HUES48 (cell line): ENCODE results near the gene KCNIP1.
"Not testable (repeated sequence)": the region's sequence is repeated elsewhere in the genome, so short reads cannot be mapped to it uniquely, and the experiment has no call there.

Experiments
- H3K27ac ChIP-seq: one replicate; pipeline ENCODE4 v1.7.0; 2013; ENCODE audit warnings: low read depth, low read length, inconsistent platforms
- H3K27me3 ChIP-seq: 2 replicates; pipeline ENCODE4 v1.6.1; 2013; ENCODE audit warnings: mild to moderate bottlenecking, low read length; ENCODE audit not compliant: control insufficient read depth, insufficient read depth
- H3K36me3 ChIP-seq: 2 replicates; pipeline ENCODE4 v1.6.1; 2013; ENCODE audit warnings: low read length; ENCODE audit not compliant: control insufficient read depth, insufficient read depth
- H3K4me1 ChIP-seq: 2 replicates; pipeline ENCODE4 v1.6.1; 2013; ENCODE audit warnings: mild to moderate bottlenecking, low read length; ENCODE audit not compliant: control insufficient read depth, insufficient read depth
- H3K4me3 ChIP-seq: 2 replicates; pipeline ENCODE4 v1.5.1; 2013; ENCODE audit warnings: mild to moderate bottlenecking, low read depth, low read length
- H3K9ac ChIP-seq: 2 replicates; pipeline ENCODE4 v1.6.1; 2013; ENCODE audit warnings: mild to moderate bottlenecking, low read depth, low read length, moderate library complexity
- H3K9me3 ChIP-seq: 2 replicates; pipeline ENCODE4 v1.6.1; 2013; ENCODE audit warnings: low read length; ENCODE audit not compliant: control insufficient read depth, insufficient read depth

Gene KCNIP1

GRCh38 chr5:170538696-170539586, 35.1 kb downstream of the KCNIP1 start:
- Histone ChIP-seq H3K27ac (no peak overlapping the region), H3K4me3 (no peak overlapping the region), H3K4me1 (no peaks in the 10 kb centered on the region; the same call in 1 of the 2 replicates), H3K36me3 (no peaks in the 10 kb centered on the region), H3K27me3 (no peaks in the 10 kb centered on the region), H3K9me3 (no peaks in the 10 kb centered on the region), H3K9ac (no peak overlapping the region)

DNA sequence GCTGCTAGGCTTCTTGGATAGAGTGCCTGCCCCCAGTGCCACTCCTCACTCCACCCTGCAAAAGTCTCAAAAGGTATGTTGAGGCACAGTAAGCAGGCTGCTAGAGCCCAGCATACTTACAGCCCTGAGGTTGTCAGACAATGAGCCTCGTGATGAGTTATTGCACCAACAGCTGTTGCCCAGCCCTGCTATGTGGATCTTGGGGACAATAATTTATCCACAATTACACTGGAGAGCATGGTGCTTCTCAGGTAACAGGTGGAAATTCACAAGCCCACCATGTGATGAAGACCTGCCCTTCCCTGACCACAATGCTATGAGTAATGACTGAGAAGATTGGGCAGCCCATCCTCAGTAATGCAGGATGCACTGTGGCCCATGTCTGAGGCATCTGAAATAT, 36.5 kb downstream of the KCNIP1 start:
- Histone ChIP-seq H3K9me3 (no peaks in the 10 kb centered on the region), H3K9ac (no peak overlapping the region), H3K4me1 (no peaks in the 10 kb centered on the region; the same call in 1 of the 2 replicates), H3K4me3 (no peak overlapping the region), H3K27me3 (no peaks in the 10 kb centered on the region), H3K27ac (no peak overlapping the region), H3K36me3 (no peaks in the 10 kb centered on the region)

DNA sequence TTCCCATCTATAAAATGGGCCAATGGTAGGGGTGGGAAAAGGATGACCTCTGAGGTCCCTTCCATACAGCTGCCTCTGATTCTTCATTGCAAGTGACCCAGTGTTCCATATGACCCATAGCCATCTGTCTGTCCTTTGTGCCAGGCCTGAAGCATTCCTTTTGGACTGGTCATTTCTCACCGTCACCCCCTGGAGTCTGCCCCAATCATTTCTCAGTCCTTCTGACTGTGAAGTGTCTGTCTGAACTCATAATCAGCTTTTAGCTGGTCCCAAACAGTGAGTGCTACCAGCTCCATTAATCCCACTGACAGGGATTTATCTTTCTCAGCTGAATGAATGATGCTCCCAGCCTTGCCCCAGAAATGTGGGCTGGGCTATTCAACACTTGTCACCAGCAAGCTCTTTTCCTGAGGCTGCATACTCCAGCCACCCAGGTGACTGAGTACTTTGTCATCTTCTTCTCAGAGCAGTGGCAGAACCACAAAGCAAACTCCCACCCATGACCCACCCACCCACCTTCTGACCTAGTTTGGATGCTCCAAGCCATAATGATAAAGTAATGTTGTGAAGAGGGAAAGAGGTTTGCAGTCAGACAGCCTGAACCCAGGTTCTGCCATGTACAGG, 37.4 kb downstream of the KCNIP1 start:
- Histone ChIP-seq H3K27me3 (no peaks in the 10 kb centered on the region), H3K36me3 (no peaks in the 10 kb centered on the region), H3K4me1 (no peaks in the 10 kb centered on the region), H3K9me3 (no peaks in the 10 kb centered on the region), H3K9ac (no peak overlapping the region), H3K4me3 (no peak overlapping the region), H3K27ac (no peak overlapping the region)

GRCh38 chr5:170542691-170543293, 39.0 kb downstream of the KCNIP1 start:
- H3K9me3 ChIP-seq: no peaks in the 10 kb centered on the region
- H3K27me3 ChIP-seq: no peaks in the 10 kb centered on the region
- H3K9ac ChIP-seq: no peak overlapping the region
- H3K4me1 ChIP-seq: no peaks in the 10 kb centered on the region
- H3K36me3 ChIP-seq: no peaks in the 10 kb centered on the region
- H3K4me3 ChIP-seq: no peak overlapping the region
- H3K27ac ChIP-seq: no peak overlapping the region

GRCh38 chr5:170545313-170545712, 41.5 kb downstream of the KCNIP1 start:
- Histone ChIP-seq H3K9ac (no peak overlapping the region), H3K36me3 (no peaks in the 10 kb centered on the region), H3K4me1 (no peaks in the 10 kb centered on the region), H3K4me3 (no peak overlapping the region), H3K9me3 (no peaks in the 10 kb centered on the region), H3K27ac (no peak overlapping the region), H3K27me3 (no peaks in the 10 kb centered on the region)

DNA sequence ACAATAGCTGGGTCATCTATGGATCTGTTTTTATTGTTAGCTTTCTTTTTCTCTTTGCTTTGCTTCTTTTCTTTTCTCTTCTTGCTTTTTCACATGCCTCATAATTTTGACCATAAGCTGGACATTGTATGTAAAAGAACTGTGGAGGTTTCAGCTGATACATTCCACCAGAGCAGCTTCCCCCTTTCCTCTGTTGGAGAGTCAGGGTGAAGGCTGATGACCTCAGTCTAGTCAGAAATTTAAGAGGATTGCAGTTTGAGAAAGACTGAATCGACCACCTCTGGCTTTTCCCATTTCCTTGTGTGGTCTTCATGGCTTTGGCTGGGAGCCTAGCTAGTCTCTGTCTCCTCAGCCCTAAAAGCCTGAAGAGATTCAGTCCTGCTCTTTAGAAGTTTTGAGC, 42.0 kb downstream of the KCNIP1 start:
- Histone ChIP-seq H3K4me3 (no peak overlapping the region), H3K9ac (no peak overlapping the region), H3K36me3 (no peaks in the 10 kb centered on the region), H3K27ac (no peak overlapping the region), H3K27me3 (no peaks in the 10 kb centered on the region), H3K9me3 (no peaks in the 10 kb centered on the region), H3K4me1 (no peaks in the 10 kb centered on the region)

DNA sequence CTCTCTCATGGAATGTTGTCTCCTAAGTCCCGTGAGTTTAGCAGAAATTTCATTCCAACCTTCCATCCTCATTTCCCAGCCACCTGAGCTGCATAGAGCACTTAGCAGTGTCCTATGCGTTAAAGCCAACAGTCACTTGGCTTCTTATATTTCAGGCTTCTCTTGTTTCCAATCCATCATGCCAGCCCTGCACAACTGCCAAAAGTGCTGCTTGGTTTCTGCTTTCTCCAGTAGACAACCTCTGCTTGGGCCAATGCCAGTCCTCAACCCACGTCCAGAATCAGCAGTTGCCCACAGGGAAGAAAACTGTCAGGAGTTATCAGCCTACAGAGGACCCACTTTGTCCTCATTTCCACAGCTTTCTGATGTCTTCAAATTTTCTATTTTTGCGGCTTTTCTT, 42.5 kb downstream of the KCNIP1 start:
- no peak overlapping the region for H3K9ac ChIP-seq
- no peaks in the 10 kb centered on the region for H3K4me1 ChIP-seq

DNA sequence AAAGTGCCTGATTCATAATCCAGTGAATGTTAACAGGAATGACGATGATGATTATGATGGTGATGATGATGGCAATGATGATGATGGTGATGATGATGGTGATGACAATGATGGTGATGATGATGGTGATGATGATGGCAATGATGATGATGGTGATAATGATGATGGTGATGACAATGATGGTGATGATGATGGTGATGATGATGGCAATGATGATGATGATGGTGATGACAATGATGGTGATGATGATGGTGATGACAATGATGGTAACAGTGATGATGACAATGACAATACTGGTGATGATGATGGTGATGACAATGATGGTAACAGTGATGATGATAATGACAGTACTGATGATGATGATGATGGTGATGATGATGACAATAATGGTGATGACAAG, 46.6 kb downstream of the KCNIP1 start:
- H3K9ac ChIP-seq, H3K27ac ChIP-seq, H3K4me3 ChIP-seq, H3K36me3 ChIP-seq, H3K27me3 ChIP-seq, H3K9me3 ChIP-seq, H3K4me1 ChIP-seq: not testable (repeated sequence)

More for the DNA sequence above, 42.5 kb downstream of the KCNIP1 start:
- no peaks in the 10 kb centered on the region for H3K36me3 ChIP-seq
- H3K27ac ChIP-seq: no peak overlapping the region
- no peak overlapping the region for H3K4me3 ChIP-seq
- H3K27me3 ChIP-seq: no peaks in the 10 kb centered on the region
- no peaks in the 10 kb centered on the region for H3K9me3 ChIP-seq

- H3K4me1 ChIP-seq: peaks cover 6% of the 10 kb centered on the region; the same call in 1 of the 2 replicates
- H3K36me3 ChIP-seq: no peaks in the 10 kb centered on the region
- H3K9me3 ChIP-seq: no peaks in the 10 kb centered on the region
- H3K9ac ChIP-seq: no peak overlapping the region
- no peak overlapping the region for H3K27ac ChIP-seq
- no peaks in the 10 kb centered on the region for H3K27me3 ChIP-seq
- H3K4me3 ChIP-seq: no peak overlapping the region
Observed at GRCh38 chr5:170551076-170551475, 47.3 kb downstream of the KCNIP1 start.

- Histone ChIP-seq H3K4me3 (no peak overlapping the region), H3K4me1 (peaks cover 6% of the 10 kb centered on the region; the same call in 1 of the 2 replicates), H3K36me3 (no peaks in the 10 kb centered on the region), H3K9me3 (no peaks in the 10 kb centered on the region), H3K9ac (no peak overlapping the region), H3K27me3 (no peaks in the 10 kb centered on the region), H3K27ac (no peak overlapping the region)
Observed at GRCh38 chr5:170551622-170552021, 47.8 kb downstream of the KCNIP1 start.

- H3K9me3 ChIP-seq: no peaks in the 10 kb centered on the region
- peaks cover 6% of the 10 kb centered on the region; the same call in 1 of the 2 replicates for H3K4me1 ChIP-seq
- H3K4me3 ChIP-seq: no peak overlapping the region
- no peaks in the 10 kb centered on the region for H3K36me3 ChIP-seq
- H3K9ac ChIP-seq: no peak overlapping the region
- no peak overlapping the region for H3K27ac ChIP-seq
- no peaks in the 10 kb centered on the region for H3K27me3 ChIP-seq
Observed at GRCh38 chr5:170552621-170553115, 48.8 kb downstream of the KCNIP1 start.
